ENCODE results near the gene CDC16.
"Not testable (repeated sequence)": the region's sequence is repeated elsewhere in the genome, so short reads cannot be mapped to it uniquely, and the experiment has no call there.

Gene CDC16

GRCh38 chr13:114228176-114228575 is 6.5 kb upstream of the CDC16 start:
- DNase-seq = no peak

DNA sequence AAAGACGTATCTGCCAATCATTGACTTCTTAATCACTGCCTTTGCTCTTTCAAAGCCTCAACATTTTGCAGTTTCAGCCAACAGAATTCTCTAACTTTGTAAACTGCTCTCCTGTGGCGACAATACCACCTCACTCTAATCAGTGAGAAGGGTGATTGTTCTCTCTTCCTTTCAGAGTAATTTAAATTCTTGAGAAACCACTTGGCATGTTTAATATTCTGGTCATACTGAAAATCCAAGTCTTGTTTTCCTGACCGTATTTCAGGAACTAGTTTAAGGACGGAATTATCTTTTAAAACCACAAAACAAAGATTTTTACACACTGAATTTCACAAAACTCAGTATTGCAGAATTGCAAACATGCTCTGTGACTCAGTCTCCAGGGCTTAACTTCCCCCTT is 5.2 kb upstream of the CDC16 start:
- no peak for DNase-seq

DNA sequence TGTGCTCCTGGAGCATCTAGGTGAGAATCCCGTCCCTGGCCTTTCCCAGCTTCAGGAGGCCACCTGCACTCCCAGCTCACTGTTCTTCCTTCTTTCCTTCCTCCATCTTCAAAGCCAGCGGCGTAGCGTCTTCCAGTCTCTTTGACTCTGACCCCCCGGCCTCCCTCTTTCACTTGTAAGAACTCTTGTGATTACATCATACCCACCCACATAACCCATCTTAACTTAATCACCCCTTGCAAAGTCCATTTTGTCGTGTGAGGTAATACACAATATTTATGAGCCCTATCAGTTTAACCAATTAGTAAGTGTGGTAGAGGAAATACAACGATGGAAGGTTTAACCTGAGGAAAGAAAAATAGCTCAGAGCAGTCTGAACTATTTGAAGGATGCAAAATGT is 4.6 kb upstream of the CDC16 start:
- DNase-seq = no peak

- DNase-seq = no peak
These were observed 4.1 kb upstream of the CDC16 start for GRCh38 chr13:114230575-114230974.

DNA sequence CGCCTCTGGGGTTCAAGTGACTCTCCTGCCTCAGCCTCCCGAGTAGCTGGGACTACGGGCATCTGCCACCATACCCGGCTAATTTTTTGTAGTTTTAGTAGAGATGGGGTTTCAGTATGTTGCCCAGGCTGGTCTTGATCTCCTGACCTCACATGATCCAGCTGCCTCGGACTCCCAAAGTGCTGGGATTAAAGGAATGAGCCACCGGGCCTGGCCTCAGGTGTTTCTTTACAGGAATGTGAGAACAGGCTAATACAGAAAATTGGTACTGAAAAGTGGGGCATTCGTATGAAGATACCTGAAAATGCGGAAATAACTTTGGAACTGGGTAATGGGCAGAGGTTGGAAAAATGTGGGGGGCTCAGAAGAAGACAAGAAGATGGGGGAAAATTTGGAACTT is 2.8 kb upstream of the CDC16 start:
- DNase-seq = no peak

GRCh38 chr13:114234266-114234644 is 442 bp upstream of the CDC16 start:
- no peak for DNase-seq

GRCh38 chr13:114235697-114236096 is 1.0 kb downstream of the CDC16 start:
- DNase-seq = no peak

DNA sequence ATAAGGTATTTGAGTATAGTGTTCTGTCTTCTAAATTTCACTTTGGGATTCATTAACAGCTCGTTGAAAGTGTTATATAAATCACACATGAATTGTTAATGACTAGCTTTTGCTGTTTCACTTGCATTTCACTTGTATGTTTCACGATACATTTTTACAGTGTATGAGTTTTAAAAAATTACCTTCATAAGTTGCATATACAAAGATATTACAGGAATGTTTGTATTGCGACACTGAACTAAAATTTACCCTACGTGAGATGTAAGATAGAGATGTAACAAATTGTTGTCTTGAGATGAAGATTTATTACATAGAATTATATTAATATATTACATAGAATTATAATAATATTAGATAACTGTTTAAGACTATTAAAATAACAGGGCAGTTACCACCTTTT is 1.5 kb downstream of the CDC16 start:
- no peak for DNase-seq

DNA sequence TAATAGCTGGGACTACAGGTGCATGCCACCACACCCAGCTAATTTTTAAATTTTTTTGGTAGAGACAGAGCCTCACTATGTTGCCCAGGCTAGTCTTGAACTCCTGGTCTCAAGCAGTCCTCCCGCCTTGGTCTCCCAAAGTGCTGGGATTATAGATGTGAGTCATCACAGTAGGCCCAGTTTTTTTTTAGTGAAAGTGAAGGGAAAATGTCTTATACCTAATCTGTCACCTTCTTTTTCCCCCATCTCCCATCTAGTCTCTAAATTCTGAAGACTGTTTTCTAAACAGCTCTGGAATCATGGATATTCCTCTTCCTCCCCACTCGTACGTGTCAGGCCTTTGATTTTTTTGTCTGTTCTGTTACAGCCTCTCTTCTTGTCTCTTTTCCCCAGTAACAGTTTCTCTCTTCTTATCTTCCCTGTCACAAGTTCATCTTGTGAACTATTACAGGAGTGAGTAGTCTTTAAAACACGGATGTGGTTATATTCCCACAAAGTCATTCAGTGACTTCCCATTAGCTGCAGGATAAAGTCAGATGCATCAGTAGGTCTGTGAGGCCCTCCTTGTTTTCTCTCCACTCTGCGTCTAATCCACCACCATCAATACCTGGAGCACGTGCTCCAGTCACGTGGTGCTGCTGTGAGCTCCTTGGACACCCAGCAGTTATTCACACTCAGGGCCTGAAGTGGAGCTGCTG is 2.9 kb downstream of the CDC16 start:
- DNase-seq = no peak

- no peak for DNase-seq
These were observed 7.2 kb downstream of the CDC16 start for GRCh38 chr13:114241918-114242317.

- no peak for DNase-seq
These were observed 9.3 kb downstream of the CDC16 start for GRCh38 chr13:114243971-114244370.

DNA sequence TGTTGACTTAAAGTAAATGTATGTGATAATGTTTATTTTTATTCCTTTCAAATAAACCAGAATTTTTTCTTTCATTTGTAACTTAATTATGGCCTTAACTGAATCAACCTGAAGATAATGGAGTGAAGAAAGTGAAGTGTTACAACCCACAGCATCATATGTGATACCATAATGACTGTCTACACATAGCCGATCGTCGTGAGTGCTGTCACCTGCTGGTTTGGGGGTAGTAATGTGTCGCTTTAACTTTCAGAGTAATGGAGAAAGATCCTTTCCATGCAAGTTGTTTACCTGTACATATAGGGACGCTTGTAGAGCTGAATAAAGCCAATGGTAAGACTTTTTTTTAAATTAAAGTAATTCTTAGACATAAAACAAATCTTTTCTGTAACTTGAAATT is 9.9 kb downstream of the CDC16 start:
- DNase-seq = no peak

DNA sequence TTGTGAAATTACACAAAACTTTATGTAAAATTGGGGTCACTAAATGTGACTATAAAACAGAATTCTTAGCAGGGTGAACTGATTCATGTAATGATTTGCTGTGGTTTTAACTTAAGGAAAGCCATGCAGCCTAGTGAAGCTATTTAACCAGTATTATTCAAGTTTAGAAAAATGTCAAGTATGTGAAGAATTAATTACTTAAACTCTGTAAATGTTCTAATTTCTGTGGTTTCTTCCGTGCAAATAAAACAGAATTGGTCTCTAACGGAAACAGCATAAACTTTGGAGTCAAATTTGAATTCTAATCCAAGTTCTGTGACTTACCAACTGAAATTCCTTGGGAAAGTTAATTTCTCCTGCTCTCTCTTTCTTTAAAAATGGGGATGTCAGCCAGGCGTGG is 13.3 kb downstream of the CDC16 start:
- DNase-seq = no peak

GRCh38 chr13:114249077-114249476 is 14.4 kb downstream of the CDC16 start:
- DNase-seq = peak; percentile 25

- not testable (repeated sequence) for DNase-seq
These were observed 17.1 kb downstream of the CDC16 start for GRCh38 chr13:114251639-114252440.

GRCh38 chr13:114256547-114256946 is 21.9 kb downstream of the CDC16 start:
- no peak for DNase-seq

GRCh38 chr13:114257014-114257413 is 22.3 kb downstream of the CDC16 start:
- no peak for DNase-seq

GRCh38 chr13:114258589-114258988 is 23.9 kb downstream of the CDC16 start:
- no peak for DNase-seq

GRCh38 chr13:114259374-114259773 is 24.7 kb downstream of the CDC16 start:
- no peak for DNase-seq

DNA sequence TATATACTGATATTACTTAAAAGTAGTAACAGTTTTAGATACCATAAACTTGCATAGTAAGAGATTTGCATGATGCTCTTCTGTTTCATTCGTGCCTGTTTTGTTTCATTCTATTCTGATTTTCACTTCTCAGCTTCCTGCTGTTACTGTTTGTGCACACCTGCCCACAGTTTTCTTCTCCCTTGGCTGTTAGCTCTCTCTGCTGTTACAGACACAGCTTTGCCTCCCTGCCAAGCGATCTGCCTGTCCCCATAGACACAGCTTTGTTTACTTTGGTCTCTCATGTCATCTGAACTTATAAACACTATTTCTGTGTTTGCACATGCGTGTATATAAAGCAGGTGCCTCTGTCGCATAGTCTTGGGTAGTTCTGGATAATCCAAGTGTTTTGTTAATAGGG is 25.3 kb downstream of the CDC16 start:
- DNase-seq = peak; percentile 37

DNA sequence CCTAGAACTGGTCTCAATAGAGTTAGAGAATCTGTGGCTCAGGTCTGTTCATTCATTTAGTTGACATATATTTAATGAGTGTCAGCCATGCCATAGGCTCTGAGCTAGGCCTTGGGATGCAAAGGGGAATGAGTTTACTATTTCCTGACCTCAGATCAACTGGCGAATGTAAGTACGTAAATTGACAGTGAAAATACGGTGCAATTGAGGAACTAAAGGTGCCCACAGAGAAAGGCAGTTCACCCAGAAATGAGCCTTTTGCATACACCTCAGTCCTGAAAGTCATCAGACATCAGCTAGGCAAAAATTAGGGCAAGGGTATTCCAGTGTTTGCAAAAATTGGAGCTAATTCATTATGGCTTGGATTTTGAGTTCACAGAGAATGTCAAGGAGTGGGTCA is 26.1 kb downstream of the CDC16 start:
- DNase-seq = no peak

DNA sequence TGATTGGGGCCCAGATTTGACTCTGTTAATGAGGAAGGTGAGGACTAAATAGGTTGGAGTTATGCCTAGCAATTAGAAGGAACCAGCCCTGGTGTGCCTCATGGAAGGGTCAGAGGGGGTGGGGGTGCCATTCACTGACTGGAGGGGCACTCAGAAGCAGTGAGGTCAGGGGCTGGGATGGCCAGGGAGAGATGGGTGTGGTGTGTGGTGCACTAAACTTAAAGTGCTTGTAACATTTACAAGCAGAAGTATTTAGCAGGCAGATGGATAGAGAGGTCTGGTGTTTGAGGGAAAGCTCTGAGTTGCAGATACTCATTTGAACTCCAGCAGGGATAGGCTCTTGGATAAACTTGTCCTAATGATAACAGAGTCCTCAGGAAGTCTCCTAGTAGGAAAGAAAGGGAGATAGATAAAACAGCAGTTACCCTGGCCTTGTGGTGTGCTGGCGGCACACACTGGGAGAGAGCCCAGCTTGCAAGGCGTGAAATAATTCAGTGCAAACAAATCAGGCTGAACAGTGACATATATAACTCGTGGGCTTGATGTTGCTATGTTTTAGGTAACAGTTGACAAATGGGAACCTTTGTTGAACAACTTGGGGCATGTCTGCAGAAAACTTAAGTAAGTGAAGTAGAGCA is 26.8 kb downstream of the CDC16 start:
- no peak for DNase-seq

DNA sequence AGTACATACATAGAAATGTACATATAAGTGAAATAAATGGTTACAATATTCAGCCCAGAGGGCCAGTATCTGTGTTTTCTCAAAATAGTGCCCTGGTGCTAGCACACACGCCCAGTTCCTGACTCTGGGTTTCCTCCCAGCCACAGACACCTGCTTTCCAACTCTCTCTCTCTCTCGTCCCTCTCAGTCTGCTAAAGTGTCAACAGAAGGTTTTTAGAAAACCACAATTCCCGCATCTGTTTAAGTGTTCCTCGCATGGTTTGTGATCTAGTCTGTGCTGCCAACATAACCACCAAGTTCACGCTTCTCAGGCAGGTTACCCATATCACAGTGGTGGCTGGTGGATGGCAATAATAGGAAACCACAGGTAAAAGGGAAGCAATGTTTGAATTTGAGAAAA is 28.9 kb downstream of the CDC16 start:
- no peak for DNase-seq

GRCh38 chr13:114264313-114264712 is 29.6 kb downstream of the CDC16 start:
- not testable (repeated sequence) for DNase-seq
